IMR-90 (cell line): ENCODE results near the gene CERK.

Source experiments
- BHLHE40 ChIP-seq: fragments of 150-350 bp; IDR thresholded peaks from 2 replicates; pipeline ENCODE4 v1.6.1; 2016; ENCODE audit warnings: mild to moderate bottlenecking, low read depth, low read length
- CEBPB ChIP-seq: IDR thresholded peaks from 2 replicates; pipeline ENCODE4 v1.6.1; 2012; ENCODE audit warnings: low read depth, low read length, improper control_type of control experiment
- MAFK ChIP-seq: IDR thresholded peaks from 2 replicates; pipeline ENCODE4 v1.6.1; 2012; ENCODE audit warnings: low read depth, low read length, improper control_type of control experiment
- MAZ ChIP-seq: IDR thresholded peaks from 2 replicates; pipeline ENCODE4 v1.6.1; 2012; ENCODE audit warnings: low read depth, mild to moderate bottlenecking, low read length, improper control_type of control experiment, moderate library complexity, borderline replicate concordance
- POLR2A ChIP-seq: IDR thresholded peaks from 2 replicates; pipeline ENCODE4 v1.6.1; 2012; ENCODE audit warnings: mild to moderate bottlenecking, low read depth, low read length
- RAD21 ChIP-seq: IDR thresholded peaks from 2 replicates; pipeline ENCODE4 v1.6.1; 2012; ENCODE audit warnings: low read length, improper control_type of control experiment
- RFX5 ChIP-seq: IDR thresholded peaks from 2 replicates; pipeline ENCODE4 v1.8.0; 2012; ENCODE audit warnings: low read depth, mild to moderate bottlenecking, low read length, moderate library complexity
- TF ChIP-seq, protein P1 (sequence below): conservative IDR thresholded peaks from 2 replicates; pipeline ENCODE4 v1.5.1; 2012; ENCODE audit warnings: mild to moderate bottlenecking, low read depth, low read length, improper control_type of control experiment
- TF ChIP-seq, protein P2 (sequence below): fragments of 150-350 bp; IDR thresholded peaks from 2 replicates; pipeline ENCODE4 v1.6.1; 2017; ENCODE audit warnings: mild to moderate bottlenecking, antibody characterized with exemption, low read length, low read depth

- TF ChIP-seq, protein P1, sequence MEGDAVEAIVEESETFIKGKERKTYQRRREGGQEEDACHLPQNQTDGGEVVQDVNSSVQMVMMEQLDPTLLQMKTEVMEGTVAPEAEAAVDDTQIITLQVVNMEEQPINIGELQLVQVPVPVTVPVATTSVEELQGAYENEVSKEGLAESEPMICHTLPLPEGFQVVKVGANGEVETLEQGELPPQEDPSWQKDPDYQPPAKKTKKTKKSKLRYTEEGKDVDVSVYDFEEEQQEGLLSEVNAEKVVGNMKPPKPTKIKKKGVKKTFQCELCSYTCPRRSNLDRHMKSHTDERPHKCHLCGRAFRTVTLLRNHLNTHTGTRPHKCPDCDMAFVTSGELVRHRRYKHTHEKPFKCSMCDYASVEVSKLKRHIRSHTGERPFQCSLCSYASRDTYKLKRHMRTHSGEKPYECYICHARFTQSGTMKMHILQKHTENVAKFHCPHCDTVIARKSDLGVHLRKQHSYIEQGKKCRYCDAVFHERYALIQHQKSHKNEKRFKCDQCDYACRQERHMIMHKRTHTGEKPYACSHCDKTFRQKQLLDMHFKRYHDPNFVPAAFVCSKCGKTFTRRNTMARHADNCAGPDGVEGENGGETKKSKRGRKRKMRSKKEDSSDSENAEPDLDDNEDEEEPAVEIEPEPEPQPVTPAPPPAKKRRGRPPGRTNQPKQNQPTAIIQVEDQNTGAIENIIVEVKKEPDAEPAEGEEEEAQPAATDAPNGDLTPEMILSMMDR, result no peak
- TF ChIP-seq POLR2A, result no peak
- TF ChIP-seq MAZ, result no peak
- TF ChIP-seq MAFK, result no peak
- no peak for TF ChIP-seq CEBPB
- TF ChIP-seq, protein P2, sequence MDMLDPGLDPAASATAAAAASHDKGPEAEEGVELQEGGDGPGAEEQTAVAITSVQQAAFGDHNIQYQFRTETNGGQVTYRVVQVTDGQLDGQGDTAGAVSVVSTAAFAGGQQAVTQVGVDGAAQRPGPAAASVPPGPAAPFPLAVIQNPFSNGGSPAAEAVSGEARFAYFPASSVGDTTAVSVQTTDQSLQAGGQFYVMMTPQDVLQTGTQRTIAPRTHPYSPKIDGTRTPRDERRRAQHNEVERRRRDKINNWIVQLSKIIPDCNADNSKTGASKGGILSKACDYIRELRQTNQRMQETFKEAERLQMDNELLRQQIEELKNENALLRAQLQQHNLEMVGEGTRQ, result no peak
- TF ChIP-seq BHLHE40, result no peak
- TF ChIP-seq RAD21, result no peak
- TF ChIP-seq RFX5, result no peak
Observed at GRCh38 chr22:46646531-46647215, 91.4 kb downstream of the CERK start.
